Stimulated activated naive CD8-positive, alpha-beta T cell treated with anti-CD3 and anti-CD28 coated beads, Interleukin-15, Interleukin-2, amounts not matched to agents 100 ng/mL and 50 ng/mL, for 24 hours (primary cell): Measurements from ENCODE around the gene RPS4Y1.
"Not testable (repeated sequence)": the region's sequence is repeated elsewhere in the genome, so short reads cannot be mapped to it uniquely, and the experiment has no call there.

Experiments
- H3K27ac Mint-ChIP-seq: one replicate; pipeline ENCODE4 v1.8.0; 2021; ENCODE audit warnings: mild to moderate bottlenecking, mixed read lengths
- H3K27me3 Mint-ChIP-seq: one replicate; pipeline ENCODE4 v1.8.0; 2021; ENCODE audit warnings: mixed read lengths
- H3K36me3 Mint-ChIP-seq: one replicate; pipeline ENCODE4 v1.8.0; 2021; ENCODE audit warnings: low read depth, mixed read lengths
- H3K4me1 Mint-ChIP-seq: one replicate; pipeline ENCODE4 v1.8.0; 2021; ENCODE audit warnings: low read depth, mixed read lengths
- H3K4me3 Mint-ChIP-seq: one replicate; pipeline ENCODE4 v1.8.0; 2021; ENCODE audit warnings: mild to moderate bottlenecking, mixed read lengths
- H3K9me3 Mint-ChIP-seq: one replicate; pipeline ENCODE4 v1.8.0; 2021; ENCODE audit warnings: mixed read lengths

RPS4Y1 gene

DNA sequence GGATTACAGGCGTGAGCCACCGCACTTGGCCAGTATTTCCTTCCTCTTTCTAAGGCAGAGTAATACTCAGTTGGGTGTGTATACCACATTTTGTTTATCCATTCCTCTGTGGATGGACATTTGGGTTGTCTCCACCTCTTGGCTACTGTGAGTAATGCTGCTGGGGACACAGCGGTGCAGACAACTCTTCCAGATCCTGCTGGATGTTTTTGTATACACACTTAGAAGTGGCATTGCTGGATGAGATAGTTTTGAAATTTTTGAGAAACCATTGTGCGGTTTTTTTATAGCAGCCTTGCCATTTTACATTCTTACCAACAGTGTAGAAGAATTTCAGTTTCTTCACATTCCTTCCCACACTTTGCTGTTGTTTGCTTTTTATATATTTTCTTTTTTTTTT is 16.3 kb downstream of the RPS4Y1 start:
- Mint-ChIP-seq H3K9me3 (no peaks in the 10 kb centered on the region), H3K4me1 (peaks cover 78% of the 10 kb centered on the region), H3K4me3 (no peak overlapping the region), H3K27ac (no peak overlapping the region), H3K36me3 (peaks cover 88% of the 10 kb centered on the region), H3K27me3 (no peaks in the 10 kb centered on the region)

DNA sequence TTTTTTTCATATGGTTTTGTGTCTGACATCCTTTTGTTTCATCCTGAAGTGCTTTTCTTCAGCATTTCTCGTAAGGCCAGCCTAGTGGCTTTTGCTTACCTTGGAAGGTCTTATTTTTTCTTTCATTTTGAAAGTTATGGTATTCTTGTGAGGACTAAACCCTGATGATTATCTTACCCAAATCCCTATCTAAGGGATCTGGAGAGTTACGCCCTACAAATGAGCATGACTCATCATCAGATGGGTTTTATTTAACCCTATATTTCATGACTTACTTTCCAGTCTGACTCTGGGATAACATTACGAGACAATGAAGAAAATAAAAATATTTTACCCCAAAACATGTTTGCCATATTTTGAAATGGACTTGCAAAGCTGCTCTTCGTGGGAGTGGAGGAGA is 18.4 kb downstream of the RPS4Y1 start:
- H3K4me3 Mint-ChIP-seq, result peak overlapping the region; percentile 17
- no peaks in the 10 kb centered on the region for H3K27me3 Mint-ChIP-seq
- H3K27ac Mint-ChIP-seq, result no peak overlapping the region
- H3K9me3 Mint-ChIP-seq, result no peaks in the 10 kb centered on the region
- peaks cover 61% of the 10 kb centered on the region for H3K4me1 Mint-ChIP-seq
- H3K36me3 Mint-ChIP-seq, result peaks cover 88% of the 10 kb centered on the region

DNA sequence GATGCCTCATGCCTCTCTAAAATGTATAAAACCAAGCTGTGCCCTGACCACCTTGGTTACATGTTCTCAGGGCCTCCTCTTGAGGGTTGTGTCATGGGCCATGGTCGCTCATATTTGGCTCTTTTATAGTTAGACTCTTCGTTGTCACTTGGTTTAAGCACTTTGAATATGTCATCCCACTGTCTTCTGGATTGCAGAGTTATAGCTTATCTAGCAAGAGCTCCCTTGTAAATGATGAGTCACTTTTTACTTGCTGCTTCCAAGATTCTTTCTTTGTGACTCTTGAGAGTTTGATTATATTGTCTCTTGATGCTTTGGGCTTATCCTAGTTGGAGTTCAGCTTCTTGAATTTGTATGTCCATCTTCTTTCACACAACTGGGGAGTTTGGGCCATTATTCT is 19.1 kb downstream of the RPS4Y1 start:
- Mint-ChIP-seq H3K36me3 (peaks cover 89% of the 10 kb centered on the region), H3K27ac (peak overlapping the region; percentile 65), H3K9me3 (no peaks in the 10 kb centered on the region), H3K4me1 (peaks cover 56% of the 10 kb centered on the region), H3K27me3 (no peaks in the 10 kb centered on the region), H3K4me3 (peak overlapping the region; percentile 10)

DNA sequence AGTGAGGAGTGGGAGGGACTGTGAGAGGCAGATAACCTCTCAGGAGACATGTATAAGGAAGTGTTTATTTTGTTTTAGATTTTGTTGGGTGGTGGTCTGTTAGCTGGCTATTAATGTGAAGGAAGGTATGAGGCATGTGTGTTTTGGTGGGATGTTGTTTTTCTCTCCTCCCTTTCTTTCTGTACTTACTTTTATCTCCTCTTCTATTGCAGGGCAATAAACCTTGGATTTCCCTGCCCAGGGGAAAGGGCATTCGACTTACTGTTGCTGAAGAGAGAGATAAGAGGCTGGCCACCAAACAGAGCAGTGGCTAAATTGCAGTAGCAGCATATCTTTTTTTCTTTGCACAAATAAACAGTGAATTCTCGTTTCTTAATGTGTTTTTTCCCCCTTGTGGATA is 25.2 kb downstream of the RPS4Y1 start:
- no peaks in the 10 kb centered on the region for H3K9me3 Mint-ChIP-seq
- no peak overlapping the region for H3K4me3 Mint-ChIP-seq
- peaks cover 3% of the 10 kb centered on the region for H3K4me1 Mint-ChIP-seq
- no peak overlapping the region for H3K27ac Mint-ChIP-seq
- H3K36me3 Mint-ChIP-seq, result peaks cover 69% of the 10 kb centered on the region
- H3K27me3 Mint-ChIP-seq, result no peaks in the 10 kb centered on the region

DNA sequence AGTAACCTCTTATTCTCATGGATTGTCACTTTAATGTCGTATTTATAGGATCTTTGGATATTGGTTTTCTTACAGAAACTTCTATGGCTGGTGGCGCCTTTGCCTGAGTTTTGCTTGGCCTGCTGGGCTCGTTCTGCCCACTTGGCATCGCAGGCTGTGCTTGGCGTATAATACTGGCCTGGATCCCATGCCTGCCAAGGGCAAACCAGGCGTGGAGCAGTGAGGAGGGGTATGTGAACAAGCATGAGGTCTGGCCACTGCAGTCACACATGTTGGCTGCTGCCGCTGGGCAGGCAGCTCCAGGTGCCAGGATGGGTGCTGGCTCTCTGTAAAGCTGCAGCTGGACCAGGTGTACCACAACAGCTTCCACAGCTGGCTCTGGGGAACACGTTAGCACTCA is 26.1 kb downstream of the RPS4Y1 start:
- no peak overlapping the region for H3K27ac Mint-ChIP-seq
- H3K9me3 Mint-ChIP-seq, result no peaks in the 10 kb centered on the region
- no peak overlapping the region for H3K4me3 Mint-ChIP-seq
- H3K36me3 Mint-ChIP-seq, result peaks cover 67% of the 10 kb centered on the region
- H3K27me3 Mint-ChIP-seq, result no peaks in the 10 kb centered on the region
- H3K4me1 Mint-ChIP-seq, result peaks cover 3% of the 10 kb centered on the region

DNA sequence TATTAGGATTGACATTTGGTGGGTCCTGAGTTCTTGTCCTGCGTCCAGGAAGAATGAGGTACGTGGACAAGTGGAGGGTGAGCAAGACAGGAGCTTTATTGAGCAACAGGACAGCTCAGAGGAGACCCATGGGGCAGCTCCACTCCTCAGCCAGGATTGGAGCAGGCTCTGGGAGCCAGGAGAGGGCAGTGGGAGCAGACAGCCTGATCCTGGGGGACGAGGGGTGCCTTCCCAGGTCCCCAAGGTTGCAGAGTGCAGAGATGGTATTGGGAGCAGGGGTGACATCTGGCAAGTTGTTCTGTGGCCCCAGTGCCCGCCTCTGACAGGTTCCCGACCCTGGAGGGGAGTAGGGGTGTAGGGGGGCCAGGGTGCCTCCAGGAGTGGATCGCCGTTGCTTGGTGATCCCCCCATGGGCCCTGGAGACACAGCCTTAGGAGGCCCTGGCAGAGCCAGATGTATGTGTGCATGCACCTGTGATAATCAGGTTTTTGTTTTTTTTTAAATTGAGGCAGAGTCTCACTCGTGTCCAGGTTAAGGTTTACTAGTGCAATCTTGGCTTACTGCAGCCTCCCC is 26.7 kb downstream of the RPS4Y1 start:
- Mint-ChIP-seq H3K27me3 (no peaks in the 10 kb centered on the region), H3K27ac (no peak overlapping the region), H3K36me3 (peaks cover 62% of the 10 kb centered on the region), H3K4me3 (no peak overlapping the region), H3K9me3 (no peaks in the 10 kb centered on the region), H3K4me1 (peaks cover 3% of the 10 kb centered on the region)

DNA sequence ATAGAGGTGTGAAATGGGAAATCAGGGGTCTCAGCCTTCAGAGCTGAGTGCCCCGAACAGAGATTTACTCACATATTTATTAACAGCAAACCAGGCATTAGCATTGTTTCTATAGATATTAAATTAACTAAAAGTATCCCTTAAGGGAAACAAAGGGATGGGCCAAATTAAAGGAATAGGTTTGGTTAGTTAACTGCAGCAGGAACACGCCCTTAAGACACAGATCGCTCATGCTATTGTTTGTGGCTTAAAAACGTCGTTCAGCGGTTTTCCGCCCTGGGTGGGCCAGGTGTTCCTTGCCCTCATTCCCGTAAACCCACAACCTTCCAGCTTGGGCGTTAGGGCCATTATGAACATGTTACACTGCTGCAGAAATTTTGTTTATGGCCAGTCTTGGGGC is 30.8 kb downstream of the RPS4Y1 start:
- H3K27ac Mint-ChIP-seq, H3K4me3 Mint-ChIP-seq, H3K9me3 Mint-ChIP-seq, H3K4me1 Mint-ChIP-seq, H3K27me3 Mint-ChIP-seq: not testable (repeated sequence)
- H3K36me3 Mint-ChIP-seq, result peaks cover 33% of the 10 kb centered on the region

DNA sequence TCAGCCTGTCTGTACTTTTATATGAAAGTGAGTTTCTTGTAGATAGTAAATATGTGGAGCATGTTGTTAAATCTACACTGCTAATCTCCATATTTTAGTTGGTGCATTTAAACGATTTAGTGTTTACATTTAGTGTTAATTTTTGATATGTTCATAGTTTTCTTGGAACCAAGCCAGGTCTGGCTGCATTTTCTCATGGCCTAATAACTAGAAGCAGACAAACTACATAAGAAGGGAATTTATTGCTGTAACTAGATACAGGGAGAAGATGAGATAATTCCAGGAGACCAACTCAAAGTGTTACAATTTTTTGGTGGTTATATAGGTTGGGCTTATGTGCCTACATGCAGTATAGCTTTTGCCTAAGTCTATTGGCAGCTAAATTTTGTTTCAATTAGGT is 32.8 kb downstream of the RPS4Y1 start:
- peaks cover 21% of the 10 kb centered on the region for H3K36me3 Mint-ChIP-seq
- no peak overlapping the region for H3K27ac Mint-ChIP-seq
- no peaks in the 10 kb centered on the region for H3K9me3 Mint-ChIP-seq
- H3K27me3 Mint-ChIP-seq, result no peaks in the 10 kb centered on the region
- H3K4me1 Mint-ChIP-seq, result no peaks in the 10 kb centered on the region
- no peak overlapping the region for H3K4me3 Mint-ChIP-seq

DNA sequence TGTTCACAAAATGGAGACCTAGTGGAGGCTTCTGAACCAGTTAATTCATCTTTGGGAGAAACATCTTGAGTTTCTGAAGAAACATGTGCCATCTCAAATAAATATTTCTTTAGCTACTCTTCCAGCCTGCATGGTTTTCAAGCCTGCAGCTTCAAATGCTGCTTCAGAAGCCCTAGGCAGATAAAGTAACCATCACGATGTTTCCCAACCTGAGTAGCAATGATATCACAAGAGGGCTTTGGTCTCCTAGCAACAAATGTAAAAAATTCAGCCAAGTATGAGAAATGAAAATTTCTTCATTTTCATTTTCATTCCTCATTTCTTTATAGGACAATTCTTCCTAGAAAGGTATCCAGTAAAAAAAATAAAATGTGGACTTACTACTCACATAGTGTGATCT is 42.2 kb downstream of the RPS4Y1 start:
- peaks cover 15% of the 10 kb centered on the region for H3K4me1 Mint-ChIP-seq
- no peaks in the 10 kb centered on the region for H3K36me3 Mint-ChIP-seq
- no peak overlapping the region for H3K4me3 Mint-ChIP-seq
- H3K9me3 Mint-ChIP-seq, result no peaks in the 10 kb centered on the region
- no peak overlapping the region for H3K27ac Mint-ChIP-seq
- H3K27me3 Mint-ChIP-seq, result no peaks in the 10 kb centered on the region

DNA sequence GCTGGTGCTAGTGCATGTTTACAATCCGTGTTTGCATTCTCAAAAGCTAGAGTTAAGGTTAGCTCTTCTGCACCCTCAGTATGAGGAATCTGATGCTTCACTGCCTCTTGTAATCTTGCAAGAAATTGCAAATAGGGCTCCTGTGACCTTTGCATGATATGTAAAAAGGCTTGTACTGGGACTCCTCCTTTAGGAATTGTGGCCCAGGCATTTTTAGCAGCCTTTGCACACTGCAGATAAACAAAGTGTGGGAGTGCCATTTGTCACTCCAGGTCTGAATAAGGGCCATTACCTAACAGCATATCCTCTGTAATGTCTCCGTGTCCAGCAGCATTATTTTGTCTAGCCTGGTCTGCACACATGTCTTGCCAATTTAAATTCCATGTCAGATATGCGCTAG is 44.5 kb downstream of the RPS4Y1 start:
- no peaks in the 10 kb centered on the region for H3K27me3 Mint-ChIP-seq
- no peak overlapping the region for H3K27ac Mint-ChIP-seq
- H3K4me3 Mint-ChIP-seq, result no peak overlapping the region
- H3K36me3 Mint-ChIP-seq, result no peaks in the 10 kb centered on the region
- no peaks in the 10 kb centered on the region for H3K9me3 Mint-ChIP-seq
- peaks cover 16% of the 10 kb centered on the region for H3K4me1 Mint-ChIP-seq

DNA sequence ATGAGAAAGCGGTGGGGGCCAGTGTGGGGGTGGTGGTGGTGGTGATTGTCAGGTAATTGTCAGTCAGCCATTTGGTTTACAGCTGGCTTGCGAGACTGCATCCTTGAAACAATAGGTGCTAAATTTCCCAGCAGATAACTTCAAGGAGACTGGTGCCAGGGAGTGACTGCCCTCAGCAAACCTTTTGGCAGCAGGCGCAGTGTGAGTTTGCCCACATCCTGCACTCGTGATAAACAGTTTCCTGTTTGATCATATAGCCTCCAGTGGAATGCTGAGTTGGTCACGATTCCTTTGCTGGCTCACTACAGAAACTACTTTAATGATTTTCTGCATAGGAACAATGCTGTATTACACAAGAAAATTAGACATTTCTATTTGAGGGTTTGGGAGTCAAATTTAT is 46.0 kb downstream of the RPS4Y1 start:
- peaks cover 16% of the 10 kb centered on the region for H3K4me1 Mint-ChIP-seq

DNA sequence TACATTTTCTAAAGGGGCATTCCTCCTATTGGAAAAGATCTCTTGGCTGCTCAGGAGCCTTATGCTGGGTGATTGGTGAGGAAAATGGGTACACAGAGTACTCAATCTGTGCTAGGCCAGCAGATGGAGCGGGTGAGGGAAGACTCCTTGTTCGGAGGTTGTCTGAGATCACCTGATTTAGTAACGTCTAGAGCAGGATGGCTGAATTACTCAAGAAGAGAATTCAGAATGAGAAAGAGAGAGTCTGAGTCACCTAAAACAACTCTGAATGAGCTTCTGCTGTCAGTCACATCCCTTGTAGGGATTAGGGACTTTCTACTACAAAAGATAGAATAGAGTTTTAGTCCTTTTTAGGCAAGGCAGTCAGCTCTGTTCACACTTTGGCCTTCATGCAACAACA is 46.6 kb downstream of the RPS4Y1 start:
- Mint-ChIP-seq H3K27ac (peak overlapping the region; percentile 93), H3K4me1 (peaks cover 16% of the 10 kb centered on the region), H3K27me3 (no peaks in the 10 kb centered on the region), H3K4me3 (peak overlapping the region; percentile 56), H3K36me3 (no peaks in the 10 kb centered on the region), H3K9me3 (no peaks in the 10 kb centered on the region)

More for the DNA sequence above, 46.0 kb downstream of the RPS4Y1 start:
- no peaks in the 10 kb centered on the region for H3K27me3 Mint-ChIP-seq
- no peaks in the 10 kb centered on the region for H3K9me3 Mint-ChIP-seq
- H3K4me3 Mint-ChIP-seq, result peak overlapping the region; percentile 56
- H3K36me3 Mint-ChIP-seq, result no peaks in the 10 kb centered on the region
- H3K27ac Mint-ChIP-seq, result peak overlapping the region; percentile 93

DNA sequence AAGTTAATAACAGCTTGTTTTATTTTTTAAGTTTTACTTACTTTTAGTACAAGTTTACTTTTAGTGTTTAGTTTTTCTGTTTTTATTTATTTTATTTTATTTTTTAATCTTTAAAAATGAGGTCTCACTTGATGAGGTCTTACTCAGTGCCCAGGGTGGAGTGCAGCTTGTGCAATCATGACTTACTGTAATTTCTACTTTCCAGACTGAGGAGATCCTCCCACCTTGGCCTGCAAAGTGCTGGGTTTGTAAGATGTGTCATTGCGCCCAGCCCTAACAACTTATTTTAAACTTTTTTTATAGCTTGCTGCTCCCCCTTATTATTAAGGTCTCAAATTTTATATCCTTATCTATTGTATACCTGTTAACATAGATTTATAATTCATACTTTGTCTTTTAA is 52.1 kb downstream of the RPS4Y1 start:
- Mint-ChIP-seq H3K4me1 (peaks cover 2% of the 10 kb centered on the region), H3K27me3 (no peaks in the 10 kb centered on the region), H3K4me3 (no peak overlapping the region), H3K36me3 (no peaks in the 10 kb centered on the region), H3K27ac (no peak overlapping the region), H3K9me3 (no peaks in the 10 kb centered on the region)

DNA sequence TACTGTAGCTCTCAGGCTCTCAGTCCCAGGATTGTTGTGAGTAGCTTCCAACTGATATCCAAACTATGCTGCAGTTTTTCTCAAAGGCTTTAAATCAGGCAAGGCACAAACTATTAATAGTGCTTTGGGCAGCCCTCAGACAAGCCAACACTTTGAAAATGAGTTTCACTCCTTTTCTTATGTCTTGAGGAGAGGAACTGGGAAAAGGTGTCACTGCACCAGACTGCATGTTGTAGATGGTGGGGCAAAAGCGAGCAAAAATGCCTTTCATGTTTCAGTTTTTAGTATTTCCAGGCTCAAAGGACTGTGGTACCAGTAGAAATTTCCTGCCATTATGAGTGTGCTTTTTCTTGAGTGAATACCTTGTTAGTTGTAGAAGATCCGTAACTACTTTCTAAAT is 54.6 kb downstream of the RPS4Y1 start:
- Mint-ChIP-seq H3K27me3 (no peaks in the 10 kb centered on the region), H3K36me3 (no peaks in the 10 kb centered on the region), H3K9me3 (no peaks in the 10 kb centered on the region), H3K4me3 (no peak overlapping the region), H3K27ac (no peak overlapping the region), H3K4me1 (no peaks in the 10 kb centered on the region)

DNA sequence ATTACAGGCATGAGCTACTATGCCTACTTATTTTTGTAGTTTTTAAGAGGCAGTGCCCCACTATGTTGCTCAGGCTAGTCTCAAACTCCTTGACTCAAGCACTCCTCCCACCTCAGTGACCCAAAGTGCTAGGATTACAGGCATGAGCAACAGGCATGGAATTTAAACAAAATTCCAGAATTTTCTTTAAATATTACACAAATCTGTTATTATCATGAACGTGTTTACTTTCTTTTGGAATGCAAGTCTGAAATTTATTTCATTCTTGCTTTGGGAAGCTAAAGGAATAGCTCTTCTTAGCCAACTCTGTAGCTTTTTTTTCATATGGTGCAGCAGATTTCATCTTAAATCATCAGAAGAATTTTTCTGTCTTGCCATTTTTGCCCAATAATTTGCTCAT is 66.0 kb downstream of the RPS4Y1 start:
- Mint-ChIP-seq H3K27ac (no peak overlapping the region), H3K9me3 (peaks cover 6% of the 10 kb centered on the region), H3K4me1 (no peaks in the 10 kb centered on the region), H3K4me3 (no peak overlapping the region), H3K36me3 (no peaks in the 10 kb centered on the region), H3K27me3 (no peaks in the 10 kb centered on the region)

DNA sequence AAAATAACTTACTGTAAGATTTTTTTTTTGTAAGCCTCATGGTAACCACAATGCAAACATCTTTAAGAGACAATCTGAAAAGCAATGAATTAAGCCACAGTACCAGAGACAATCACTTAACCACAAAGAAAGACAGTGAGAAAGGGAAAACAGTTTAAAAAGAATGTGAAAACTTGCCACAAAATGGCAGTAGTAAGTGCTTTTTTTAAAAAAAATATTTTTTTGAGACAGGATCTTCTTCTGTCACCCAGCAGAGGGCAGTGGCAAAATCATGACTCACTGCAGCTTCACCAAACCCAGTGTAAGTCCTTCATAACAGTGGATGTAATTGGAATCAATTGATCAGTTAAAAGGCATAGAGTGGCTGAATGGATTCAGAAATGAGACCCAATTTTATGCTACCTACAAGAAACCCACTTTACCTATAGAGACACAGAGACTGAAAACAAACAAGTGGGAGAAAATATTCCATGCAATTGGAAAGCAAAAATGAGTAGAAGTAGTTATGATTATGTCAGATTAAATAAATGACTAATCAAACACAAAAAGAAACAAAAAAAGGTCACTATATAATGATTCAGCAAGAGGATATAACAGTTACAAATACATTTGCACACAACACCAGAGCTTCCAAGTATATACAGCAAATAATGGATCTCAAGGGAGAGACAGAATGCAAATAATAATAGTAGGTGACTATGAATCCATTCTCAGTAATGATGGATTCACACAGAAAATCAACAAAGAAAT is 71.8 kb downstream of the RPS4Y1 start:
- no peaks in the 10 kb centered on the region for H3K36me3 Mint-ChIP-seq
- peaks cover 8% of the 10 kb centered on the region for H3K9me3 Mint-ChIP-seq
- no peaks in the 10 kb centered on the region for H3K27me3 Mint-ChIP-seq
- H3K4me3 Mint-ChIP-seq, result no peak overlapping the region
- H3K4me1 Mint-ChIP-seq, result peaks cover 8% of the 10 kb centered on the region
- H3K27ac Mint-ChIP-seq, result peak overlapping the region; percentile 52
